HCT116 (cell line): ENCODE measurements around the gene TAS2R14. TPM values are rescaled to one million over a fixed set of nuclear protein-coding genes. Genes with fewer than 3 reads are reported as not detected.

Experiments used
- ATAC-seq: fragments of 200-7000 bp; cut with Tn5 transposase; 2 replicates; pipeline ENCODE4 v1.9.1; 2020; ENCODE audit warnings: mild to moderate bottlenecking, moderate library complexity
- Bru-seq: library from RNA; stranded (reverse); fragments of 400-500 nt; gene quantifications from one replicate; lab custom pipeline; 2021; lab: Mats Ljungman, UMichigan
- BruChase-seq, 2 experiments: library from RNA; stranded (reverse); fragments of 400-500 nt; gene quantifications; one replicate each; lab custom pipeline; 2021; lab: Mats Ljungman, UMichigan
- BruUV-seq: library from RNA; stranded (reverse); fragments of 400-500 nt; replicated peaks from 2 replicates; lab custom pipeline; 2021; lab: Mats Ljungman, UMichigan
- CTCF ChIA-PET: fragments of 300-600 bp; sonication (Branson Sonifier 250); formaldehyde crosslinking; loops from one replicate; lab custom pipeline; 2021; ENCODE audit warnings: antibody characterized with exemption; lab: Charles Lee
- POLR2A ChIA-PET: fragments of 300-600, 350-600 bp; sonication (Branson Sonifier 250); formaldehyde crosslinking; loops from one replicate; lab custom pipeline; 2021; ENCODE audit warnings: antibody characterized with exemption; lab: Charles Lee
- RAD21 ChIA-PET, 2 experiments: fragments of 300-600 bp; sonication (Branson Sonifier 250); formaldehyde crosslinking; loops; one replicate each; lab custom pipeline; 2023; ENCODE audit warnings: low total read pairs in 2 of 2; ENCODE audit not compliant: uncharacterized antibody in 2 of 2, unreplicated experiment in 2 of 2, low non-redundant PET in 1 of 2; lab: Charles Lee
- DNase-seq: peaks from one replicate; pipeline ENCODE4 v3.0.0-alpha.2; 2010; ENCODE audit warnings: low read depth, low spot score
- H2AFZ ChIP-seq: fragments of 200-600 bp; shearing (Covaris generic), sonication (generic); 2 replicates; pipeline ENCODE4 v1.6.1; 2017; ENCODE audit warnings: low read depth, mixed run types, mixed read lengths, antibody characterized with exemption, low read length; ENCODE audit not compliant: poor library complexity, severe bottlenecking
- H3K27ac ChIP-seq: 2 replicates; pipeline ENCODE4 v1.5.1; 2012; ENCODE audit warnings: low read depth, low read length
- H3K27me3 ChIP-seq: fragments of 200-600 bp; sonication (generic); 2 replicates; pipeline ENCODE4 v1.6.1; 2016; ENCODE audit warnings: mixed run types, low read length, mixed read lengths; ENCODE audit not compliant: insufficient read depth
- H3K36me3 ChIP-seq, 2 experiments: fragments of 200-500 bp in 1 of 2; fragments of 200-600 bp in 1 of 2; sonication (Bioruptor generic) in 1 of 2; sonication (generic) in 1 of 2; 2 replicates each; pipeline versions ENCODE4 v1.5.1 to v1.6.1; 2014 to 2016; ENCODE audit warnings: low read length in 2 of 2, inconsistent platforms in 1 of 2, mixed read lengths in 1 of 2, mixed run types in 1 of 2; ENCODE audit not compliant: insufficient read depth in 2 of 2, control insufficient read depth in 1 of 2
- H3K4me1 ChIP-seq, 2 experiments: fragments of 200-600 bp in 1 of 2; sonication (generic) in 1 of 2; 2 replicates each; pipeline versions ENCODE4 v1.5.1 to v1.6.1; 2012 to 2017; ENCODE audit warnings: low read length in 2 of 2, inconsistent platforms in 1 of 2, mild to moderate bottlenecking in 1 of 2, mixed read lengths in 1 of 2, mixed run types in 1 of 2, moderate library complexity in 1 of 2; ENCODE audit not compliant: insufficient read depth in 2 of 2, control insufficient read depth in 1 of 2
- H3K4me2 ChIP-seq: fragments of 200-600 bp; sonication (generic); 2 replicates; pipeline ENCODE4 v1.6.1; 2017; ENCODE audit warnings: mixed run types, low read length, mixed read lengths
- H3K4me3 ChIP-seq, 2 experiments: fragments of 200-600 bp in 1 of 2; sonication (generic) in 1 of 2; replicated peaks in 1 of 2; 2 replicates each; pipeline ENCODE4 v1.5.1; 2011 to 2016; ENCODE audit warnings: low read length in 2 of 2, control low read depth in 1 of 2, low read depth in 1 of 2, mild to moderate bottlenecking in 1 of 2, mixed read lengths in 1 of 2, mixed run types in 1 of 2
- H3K79me2 ChIP-seq: fragments of 200-600 bp; sonication (generic); 2 replicates; pipeline ENCODE4 v1.6.1; 2017; ENCODE audit warnings: mild to moderate bottlenecking, mixed run types, low read length, moderate library complexity, mixed read lengths; ENCODE audit not compliant: insufficient read depth
- H3K9ac ChIP-seq: fragments of 200-600 bp; sonication (generic); 2 replicates; pipeline ENCODE4 v1.6.1; 2016; ENCODE audit warnings: low read length, mixed read lengths
- H3K9me2 ChIP-seq: fragments of 200-600 bp; sonication (generic), shearing (Covaris generic); 2 replicates; pipeline ENCODE4 v1.6.1; 2017; ENCODE audit warnings: mixed run types, mild to moderate bottlenecking, moderate library complexity; ENCODE audit not compliant: insufficient read depth
- H3K9me3 ChIP-seq, 2 experiments: fragments of 200-500 bp in 1 of 2; fragments of 200-600 bp in 1 of 2; sonication (Bioruptor generic) in 1 of 2; sonication (generic) in 1 of 2; 2 replicates each; pipeline ENCODE4 v1.6.1; 2014 to 2017; ENCODE audit warnings: low read length in 2 of 2, mixed read lengths in 2 of 2, inconsistent platforms in 1 of 2, low read depth in 1 of 2, mild to moderate bottlenecking in 1 of 2, mixed run types in 1 of 2, moderate library complexity in 1 of 2; ENCODE audit not compliant: control insufficient read depth in 1 of 2, insufficient read depth in 1 of 2
- H4K20me1 ChIP-seq: fragments of 200-600 bp; sonication (generic), shearing (Covaris generic); 2 replicates; pipeline ENCODE4 v1.6.1; 2017; ENCODE audit warnings: mixed run types, mild to moderate bottlenecking, moderate library complexity; ENCODE audit not compliant: insufficient read depth
- FOSL1 ChIP-seq: IDR thresholded peaks from 2 replicates; pipeline ENCODE4 v1.6.1; 2012; ENCODE audit warnings: low read depth
- POLR2AphosphoS5 ChIP-seq: IDR thresholded peaks from 2 replicates; pipeline ENCODE4 v1.6.1; 2011; ENCODE audit warnings: mild to moderate bottlenecking, low read depth, low read length, moderate library complexity
- SP1 ChIP-seq: IDR thresholded peaks from 2 replicates; pipeline ENCODE4 v1.6.1; 2012; ENCODE audit warnings: low read depth
- ZFX ChIP-seq: fragments of 450-650 bp; IDR thresholded peaks from 2 replicates; pipeline ENCODE4 v1.6.1; 2017
- intact Hi-C: fragments of 100-400 bp; cut with micrococcal nuclease; formaldehyde crosslinking; loops from 2 replicates; pipeline ENCODE4 v1.10.0; 2022
- long read RNA-seq: library from polyadenylated mRNA; unstranded; transcript quantifications from one replicate; pipeline ENCODE4 v2.0.0, GENCODE V29; 2021; ENCODE audit not compliant: unreplicated experiment
- polyA plus RNA-seq: library from polyadenylated mRNA; unstranded; fragments of >200 nt; gene quantifications from 2 replicates; pipeline ENCODE4 v1.2.1, GENCODE V29; 2012; ENCODE audit warnings: missing spikeins
- total RNA-seq: library from RNA; stranded (reverse); gene quantifications from one replicate; pipeline ENCODE4 v1.2.1, GENCODE V29; 2021; ENCODE audit not compliant: unreplicated experiment
- TF ChIP-seq, protein P1 (sequence below), 3 experiments: fragments of 200-600 bp in 1 of 3; sonication (generic) in 1 of 3; IDR thresholded peaks in 2 of 3; conservative IDR thresholded peaks in 1 of 3; 2 replicates each; pipeline ENCODE4 v1.5.1; 2012 to 2017; ENCODE audit warnings: low read depth in 2 of 3, low read length in 2 of 3, antibody characterized with exemption in 1 of 3, borderline replicate concordance in 1 of 3, control low read depth in 1 of 3, mild to moderate bottlenecking in 1 of 3, mixed read lengths in 1 of 3, mixed run types in 1 of 3, moderate library complexity in 1 of 3; ENCODE audit not compliant: insufficient read depth in 1 of 3
- TF ChIP-seq, protein P2 (sequence below): IDR thresholded peaks from 2 replicates; pipeline ENCODE4 v1.6.1; 2011; ENCODE audit warnings: mild to moderate bottlenecking, low read length, moderate library complexity; ENCODE audit not compliant: insufficient replicate concordance; ENCODE audit errors: extremely low read depth
- TF ChIP-seq, protein P3 (sequence below): IDR thresholded peaks from 2 replicates; pipeline ENCODE4 v1.6.1; 2012; ENCODE audit warnings: low read depth

TAS2R14 gene, protein sequence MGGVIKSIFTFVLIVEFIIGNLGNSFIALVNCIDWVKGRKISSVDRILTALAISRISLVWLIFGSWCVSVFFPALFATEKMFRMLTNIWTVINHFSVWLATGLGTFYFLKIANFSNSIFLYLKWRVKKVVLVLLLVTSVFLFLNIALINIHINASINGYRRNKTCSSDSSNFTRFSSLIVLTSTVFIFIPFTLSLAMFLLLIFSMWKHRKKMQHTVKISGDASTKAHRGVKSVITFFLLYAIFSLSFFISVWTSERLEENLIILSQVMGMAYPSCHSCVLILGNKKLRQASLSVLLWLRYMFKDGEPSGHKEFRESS
- 1.9 TPM for total RNA-seq
- polyA plus RNA-seq = 0.14 and 0.35 TPM in 2 replicates
- percentile 69 among the genes with signal in this experiment for Bru-seq, nascent RNA
- BruChase-seq, experiment 1, labeled RNA remaining after a 6-hour chase = percentile 66 among the genes with signal in this experiment
- percentile 88 among the genes with signal in this experiment for BruChase-seq, experiment 2, labeled RNA remaining after a 2-hour chase
- long read RNA-seq, partial matches to known transcripts = 0 of 11 reads
- long read RNA-seq, other reads (novel, unspliced or antisense) = 9 of 11 reads

DNA sequence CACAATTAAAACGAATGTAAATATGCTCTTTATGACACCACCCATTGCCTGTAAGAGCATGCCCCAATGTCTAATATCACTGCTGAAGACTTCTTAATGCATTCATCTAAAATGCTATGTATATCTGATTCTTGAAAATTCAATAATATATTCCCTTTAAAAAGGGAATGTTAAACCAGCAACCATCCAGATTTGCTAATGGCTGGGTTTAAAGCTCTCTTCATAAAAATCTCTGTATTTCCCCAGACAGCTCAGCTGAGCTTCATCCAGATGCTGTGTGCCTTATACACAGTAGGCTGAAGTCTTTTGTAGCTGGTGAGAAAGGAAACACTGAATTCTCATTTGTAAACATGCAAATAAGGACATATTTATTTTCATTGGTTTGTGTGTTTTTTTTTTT lies at the start of gene TAS2R14:
Gene TAS2R14, minus strand, starts transcription at position 101 of the 400 bp plus-strand sequence. Its CDS starts 56 bp downstream, at position 45.
- Histone ChIP-seq H3K4me1 (peaks cover 19 to 38% of the 10 kb centered on the region in 2 experiments), H3K4me3 (no peak within 1 kb of the TSS)
- TF ChIP-seq POLR2AphosphoS5 (no peak), SP1 (no peak), FOSL1 (no peak), ZFX (no peak)
- TF ChIP-seq, protein P1, sequence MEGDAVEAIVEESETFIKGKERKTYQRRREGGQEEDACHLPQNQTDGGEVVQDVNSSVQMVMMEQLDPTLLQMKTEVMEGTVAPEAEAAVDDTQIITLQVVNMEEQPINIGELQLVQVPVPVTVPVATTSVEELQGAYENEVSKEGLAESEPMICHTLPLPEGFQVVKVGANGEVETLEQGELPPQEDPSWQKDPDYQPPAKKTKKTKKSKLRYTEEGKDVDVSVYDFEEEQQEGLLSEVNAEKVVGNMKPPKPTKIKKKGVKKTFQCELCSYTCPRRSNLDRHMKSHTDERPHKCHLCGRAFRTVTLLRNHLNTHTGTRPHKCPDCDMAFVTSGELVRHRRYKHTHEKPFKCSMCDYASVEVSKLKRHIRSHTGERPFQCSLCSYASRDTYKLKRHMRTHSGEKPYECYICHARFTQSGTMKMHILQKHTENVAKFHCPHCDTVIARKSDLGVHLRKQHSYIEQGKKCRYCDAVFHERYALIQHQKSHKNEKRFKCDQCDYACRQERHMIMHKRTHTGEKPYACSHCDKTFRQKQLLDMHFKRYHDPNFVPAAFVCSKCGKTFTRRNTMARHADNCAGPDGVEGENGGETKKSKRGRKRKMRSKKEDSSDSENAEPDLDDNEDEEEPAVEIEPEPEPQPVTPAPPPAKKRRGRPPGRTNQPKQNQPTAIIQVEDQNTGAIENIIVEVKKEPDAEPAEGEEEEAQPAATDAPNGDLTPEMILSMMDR (IDR thresholded peaks at IDR 0.05 in 2 of 3, conservative IDR thresholded peaks at IDR 0.05 in 1 of 3; ENCODE audit: borderline replicate concordance in 1 of 3, insufficient read depth in 1 of 3, low read depth in 2 of 3, low read length in 2 of 3) = no peak
- TF ChIP-seq, protein P2, sequence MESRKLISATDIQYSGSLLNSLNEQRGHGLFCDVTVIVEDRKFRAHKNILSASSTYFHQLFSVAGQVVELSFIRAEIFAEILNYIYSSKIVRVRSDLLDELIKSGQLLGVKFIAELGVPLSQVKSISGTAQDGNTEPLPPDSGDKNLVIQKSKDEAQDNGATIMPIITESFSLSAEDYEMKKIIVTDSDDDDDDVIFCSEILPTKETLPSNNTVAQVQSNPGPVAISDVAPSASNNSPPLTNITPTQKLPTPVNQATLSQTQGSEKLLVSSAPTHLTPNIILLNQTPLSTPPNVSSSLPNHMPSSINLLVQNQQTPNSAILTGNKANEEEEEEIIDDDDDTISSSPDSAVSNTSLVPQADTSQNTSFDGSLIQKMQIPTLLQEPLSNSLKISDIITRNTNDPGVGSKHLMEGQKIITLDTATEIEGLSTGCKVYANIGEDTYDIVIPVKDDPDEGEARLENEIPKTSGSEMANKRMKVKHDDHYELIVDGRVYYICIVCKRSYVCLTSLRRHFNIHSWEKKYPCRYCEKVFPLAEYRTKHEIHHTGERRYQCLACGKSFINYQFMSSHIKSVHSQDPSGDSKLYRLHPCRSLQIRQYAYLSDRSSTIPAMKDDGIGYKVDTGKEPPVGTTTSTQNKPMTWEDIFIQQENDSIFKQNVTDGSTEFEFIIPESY = no peak
- TF ChIP-seq, protein P3, sequence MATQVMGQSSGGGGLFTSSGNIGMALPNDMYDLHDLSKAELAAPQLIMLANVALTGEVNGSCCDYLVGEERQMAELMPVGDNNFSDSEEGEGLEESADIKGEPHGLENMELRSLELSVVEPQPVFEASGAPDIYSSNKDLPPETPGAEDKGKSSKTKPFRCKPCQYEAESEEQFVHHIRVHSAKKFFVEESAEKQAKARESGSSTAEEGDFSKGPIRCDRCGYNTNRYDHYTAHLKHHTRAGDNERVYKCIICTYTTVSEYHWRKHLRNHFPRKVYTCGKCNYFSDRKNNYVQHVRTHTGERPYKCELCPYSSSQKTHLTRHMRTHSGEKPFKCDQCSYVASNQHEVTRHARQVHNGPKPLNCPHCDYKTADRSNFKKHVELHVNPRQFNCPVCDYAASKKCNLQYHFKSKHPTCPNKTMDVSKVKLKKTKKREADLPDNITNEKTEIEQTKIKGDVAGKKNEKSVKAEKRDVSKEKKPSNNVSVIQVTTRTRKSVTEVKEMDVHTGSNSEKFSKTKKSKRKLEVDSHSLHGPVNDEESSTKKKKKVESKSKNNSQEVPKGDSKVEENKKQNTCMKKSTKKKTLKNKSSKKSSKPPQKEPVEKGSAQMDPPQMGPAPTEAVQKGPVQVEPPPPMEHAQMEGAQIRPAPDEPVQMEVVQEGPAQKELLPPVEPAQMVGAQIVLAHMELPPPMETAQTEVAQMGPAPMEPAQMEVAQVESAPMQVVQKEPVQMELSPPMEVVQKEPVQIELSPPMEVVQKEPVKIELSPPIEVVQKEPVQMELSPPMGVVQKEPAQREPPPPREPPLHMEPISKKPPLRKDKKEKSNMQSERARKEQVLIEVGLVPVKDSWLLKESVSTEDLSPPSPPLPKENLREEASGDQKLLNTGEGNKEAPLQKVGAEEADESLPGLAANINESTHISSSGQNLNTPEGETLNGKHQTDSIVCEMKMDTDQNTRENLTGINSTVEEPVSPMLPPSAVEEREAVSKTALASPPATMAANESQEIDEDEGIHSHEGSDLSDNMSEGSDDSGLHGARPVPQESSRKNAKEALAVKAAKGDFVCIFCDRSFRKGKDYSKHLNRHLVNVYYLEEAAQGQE = no peak
- TF ChIP-seq, all 23 proteins: peak for 0
- no peak for ATAC-seq
- intact Hi-C loops = no loop called here
- no TSS peak for BruUV-seq
- no peaks in the 10 kb centered on the region for H3K9me3 ChIP-seq
- H2AFZ ChIP-seq = no peak within 1 kb of the TSS
- ChIA-PET RAD21 (no interaction called here), CTCF (no interaction called here), POLR2A (no interaction called here)
- no peaks in the 10 kb centered on the region for H3K79me2 ChIP-seq
- DNase-seq = no peak
- no peak within 1 kb of the TSS for H3K27ac ChIP-seq
- H3K27me3 ChIP-seq = no peaks in the 10 kb centered on the region
- no peak within 1 kb of the TSS for H3K9ac ChIP-seq
- H3K4me2 ChIP-seq = no peak within 1 kb of the TSS
- no peaks in the 10 kb centered on the region for H3K36me3 ChIP-seq
- H3K9me2 ChIP-seq = no peaks in the 10 kb centered on the region
- H4K20me1 ChIP-seq = no peaks in the 10 kb centered on the region
